ENCODE results near the gene GIPC3. TPM values are rescaled to one million over a fixed set of nuclear protein-coding genes. Genes with fewer than 3 reads are reported as not detected.

The GIPC3 gene
- total and polyA plus RNA-seq, 12 donors, result 0.33 to 5.9 (median 3.2) TPM

Small RNA genes within 50 kb of the gene (small RNA-seq; reads per million reads assigned to genes)
- gene AC005786.1, result 0 reads per million in 2 donors

Other genes with a start within 250 kb of the GIPC3 start
- 100 to 1,000 TPM in 8 of 9 donors, 1 to 10 TPM in 1; 3.5 to 329 (median 214) TPM for gene NFIC, start 218.9 kb upstream of the GIPC3 start, total RNA-seq
- 100 to 1,000 TPM in 1 of 3 donors, 10 to 100 TPM in 2; 34.9 to 154 (median 69.2) TPM for gene NFIC, start 218.9 kb upstream of the GIPC3 start, polyA plus RNA-seq
- under 1 TPM in 1 of 9 donors, not detected in 8; 0.36 TPM for gene SMIM24, start 105.0 kb upstream of the GIPC3 start, total RNA-seq
- under 1 TPM in 1 of 3 donors, not detected in 2; 0.48 TPM for gene SMIM24, start 105.0 kb upstream of the GIPC3 start, polyA plus RNA-seq
- gene SMIM44, start 102.0 kb upstream of the GIPC3 start, total RNA-seq, result not detected
- gene SMIM44, start 102.0 kb upstream of the GIPC3 start, polyA plus RNA-seq, result not detected
- gene DOHH, start 84.8 kb upstream of the GIPC3 start, total RNA-seq, result 10 to 100 TPM in 7 of 9 donors, 1 to 10 TPM in 2; 8.4 to 22.8 (median 13.8) TPM
- gene DOHH, start 84.8 kb upstream of the GIPC3 start, polyA plus RNA-seq, result 10 to 100 TPM in 2 of 3 donors, under 1 TPM in 1; 0.92 to 19.1 (median 13.5) TPM
- gene FZR1, start 79.2 kb upstream of the GIPC3 start, total RNA-seq, result 10 to 100 TPM; 17.9 to 85.0 (median 39.4) TPM
- 10 to 100 TPM; 24.4 to 59.1 (median 26.4) TPM for gene FZR1, start 79.2 kb upstream of the GIPC3 start, polyA plus RNA-seq
- 1 to 10 TPM in 3 of 9 donors, under 1 TPM in 2, not detected in 4; 0.68 to 3.6 (median 1.4) TPM for gene TEKTIP1, start 46.3 kb upstream of the GIPC3 start, total RNA-seq
- 1 to 10 TPM in 2 of 3 donors, not detected in 1; 1.1 to 3.5 TPM for gene TEKTIP1, start 46.3 kb upstream of the GIPC3 start, polyA plus RNA-seq
- 100 to 1,000 TPM in 2 of 9 donors, 10 to 100 TPM in 7; 23.2 to 123 (median 64.6) TPM for gene MFSD12, start 27.9 kb upstream of the GIPC3 start, total RNA-seq
- gene MFSD12, start 27.9 kb upstream of the GIPC3 start, polyA plus RNA-seq, result 10 to 100 TPM; 18.5 to 89.3 (median 48.5) TPM
- gene HMG20B, start 12.5 kb upstream of the GIPC3 start, total RNA-seq, result 100 to 1,000 TPM in 5 of 9 donors, 10 to 100 TPM in 4; 49.3 to 137 (median 105) TPM
- 100 to 1,000 TPM in 1 of 3 donors, 10 to 100 TPM in 2; 18.1 to 178 (median 100.0) TPM for gene HMG20B, start 12.5 kb upstream of the GIPC3 start, polyA plus RNA-seq
- gene TBXA2R, start 21.4 kb downstream of the GIPC3 start, total RNA-seq, result 10 to 100 TPM in 7 of 9 donors, 1 to 10 TPM in 2; 4.7 to 25.5 (median 16.5) TPM
- 1 to 10 TPM; 5.2 to 6.9 (median 6.2) TPM for gene TBXA2R, start 21.4 kb downstream of the GIPC3 start, polyA plus RNA-seq
- gene CACTIN, start 41.3 kb downstream of the GIPC3 start, total RNA-seq, result 10 to 100 TPM; 13.3 to 78.4 (median 22.8) TPM
- gene CACTIN, start 41.3 kb downstream of the GIPC3 start, polyA plus RNA-seq, result 10 to 100 TPM in 2 of 3 donors, 1 to 10 TPM in 1; 5.0 to 39.0 (median 21.9) TPM
- 10 to 100 TPM in 8 of 9 donors, 1 to 10 TPM in 1; 4.0 to 44.7 (median 31.1) TPM for gene PIP5K1C, start 115.0 kb downstream of the GIPC3 start, total RNA-seq
- 10 to 100 TPM in 2 of 3 donors, 1 to 10 TPM in 1; 8.8 to 31.6 (median 18.6) TPM for gene PIP5K1C, start 115.0 kb downstream of the GIPC3 start, polyA plus RNA-seq
- gene TJP3, start 122.9 kb downstream of the GIPC3 start, total RNA-seq, result 1 to 10 TPM in 1 of 9 donors, under 1 TPM in 4, not detected in 4; 0.14 to 2.5 (median 0.27) TPM
- under 1 TPM in 1 of 3 donors, not detected in 2; 0.07 TPM for gene TJP3, start 122.9 kb downstream of the GIPC3 start, polyA plus RNA-seq
- 10 to 100 TPM; 11.1 to 35.6 (median 20.5) TPM for gene APBA3, start 176.2 kb downstream of the GIPC3 start, total RNA-seq
- 10 to 100 TPM in 2 of 3 donors, 1 to 10 TPM in 1; 2.6 to 43.8 (median 24.0) TPM for gene APBA3, start 176.2 kb downstream of the GIPC3 start, polyA plus RNA-seq
- 100 to 1,000 TPM in 7 of 9 donors, 10 to 100 TPM in 2; 83.2 to 229 (median 107) TPM for gene MRPL54, start 177.2 kb downstream of the GIPC3 start, total RNA-seq
- 100 to 1,000 TPM in 1 of 3 donors, 10 to 100 TPM in 2; 60.2 to 172 (median 100.0) TPM for gene MRPL54, start 177.2 kb downstream of the GIPC3 start, polyA plus RNA-seq
- gene RAX2, start 186.8 kb downstream of the GIPC3 start, total RNA-seq, result not detected
- not detected for gene RAX2, start 186.8 kb downstream of the GIPC3 start, polyA plus RNA-seq
- 1 to 10 TPM in 5 of 9 donors, under 1 TPM in 4; 0.72 to 3.3 (median 1.2) TPM for gene MATK, start 200.9 kb downstream of the GIPC3 start, total RNA-seq
- gene MATK, start 200.9 kb downstream of the GIPC3 start, polyA plus RNA-seq, result 10 to 100 TPM in 1 of 3 donors, 1 to 10 TPM in 1, under 1 TPM in 1; 0.26 to 20.7 (median 3.5) TPM

Measured in adrenal gland (tissue), 12 donors.